Thyroid gland (tissue), 4 donors: ENCODE measurements around the gene FOXS1. TPM values are rescaled to one million over a fixed set of nuclear protein-coding genes. Genes with fewer than 3 reads are reported as not detected.

Experiments
- DNase-seq, 2 donors: peaks; one replicate each; pipeline ENCODE4 v3.0.0-alpha.2; 2019
- H3K27ac ChIP-seq, 3 donors: fragments of 200-600 bp; sonication (generic); 1 replicate in 2 of 3; 2 replicates in 1 of 3; pipeline ENCODE4 v1.5.1; 2016 to 2019; ENCODE audit warnings: mild to moderate bottlenecking in 1 of 3, moderate library complexity in 1 of 3
- H3K27me3 ChIP-seq: fragments of 200-600 bp; sonication (generic); one replicate; pipeline ENCODE4 v1.5.1; 2019
- H3K36me3 ChIP-seq, 2 donors: fragments of 200-600 bp; sonication (generic); one replicate each; pipeline ENCODE4 v1.5.1; 2016 to 2019
- H3K4me1 ChIP-seq, 2 donors: fragments of 200-600 bp; sonication (generic); one replicate each; pipeline ENCODE4 v1.5.1; 2017 to 2019
- H3K4me3 ChIP-seq, 3 donors: fragments of 200-600 bp; sonication (generic); replicated peaks in 1 of 3; 1 replicate in 2 of 3; 2 replicates in 1 of 3; pipeline ENCODE4 v1.5.1; 2016; ENCODE audit warnings: mild to moderate bottlenecking in 1 of 3
- H3K9me3 ChIP-seq: fragments of 200-600 bp; sonication (generic); one replicate; pipeline ENCODE4 v1.5.1; 2017
- POLR2A ChIP-seq, 2 donors: fragments of 450-650 bp; IDR thresholded peaks; one replicate each; pipeline ENCODE4 v1.6.1; 2017; ENCODE audit warnings: antibody characterized with exemption in 2 of 2, mild to moderate bottlenecking in 2 of 2, moderate library complexity in 1 of 2
- WGBS, 2 donors: methylation state at CpG; one replicate each; pipeline ENCODE4 v1.1.5; 2017; 5-methylcytosine and 5-hydroxymethylcytosine counted together
- intact Hi-C: fragments of 100-400 bp; cut with DNase I; formaldehyde crosslinking; loops from one replicate; pipeline ENCODE4 v1.15.1; 2023
- total RNA-seq, 4 donors: library from RNA; depleted of rRNA; stranded (reverse); fragments of >200 nt; gene quantifications; one replicate each; pipeline ENCODE4 v1.2.3, GENCODE V29; 2016
- TF ChIP-seq, protein P1 (sequence below), 6 experiments: fragments of 200-600 bp in 3 of 6; fragments of 450-650 bp in 3 of 6; sonication (generic) in 3 of 6; IDR thresholded peaks; one replicate each; pipeline ENCODE4 v1.5.1; 2016 to 2019; ENCODE audit warnings: antibody characterized with exemption in 6 of 6, mild to moderate bottlenecking in 2 of 6, inconsistent platforms in 1 of 6, moderate library complexity in 1 of 6

Gene FOXS1
- total RNA-seq, 4 donors from 2014 or later = 0.44 to 1.0 TPM; not detected in 2

DNA sequence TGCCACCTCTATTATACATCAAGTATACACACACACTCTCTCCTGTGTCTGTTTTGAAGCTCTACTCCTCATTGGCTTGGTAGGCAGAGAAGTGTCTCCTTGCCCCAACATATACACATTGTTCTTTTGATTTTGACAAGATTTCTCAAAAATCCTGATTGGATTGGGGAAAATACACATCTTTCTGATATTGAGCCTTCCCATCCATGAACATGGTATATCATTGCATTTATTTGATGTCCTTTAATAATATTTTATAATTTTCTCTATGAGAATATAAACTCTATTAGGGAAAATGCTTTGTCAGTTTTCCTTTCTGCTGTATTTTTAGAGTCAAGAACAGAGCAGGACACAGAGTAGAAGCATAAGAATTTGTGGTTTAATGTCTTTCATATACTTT is 32.3 kb upstream of the FOXS1 start:
- H3K4me3 ChIP-seq = no peak overlapping the region
- H3K27ac ChIP-seq = no peak overlapping the region
- H3K4me1 ChIP-seq = peaks cover 12 to 13% of the 10 kb centered on the region in 2 donors
- no peak for DNase-seq
- intact Hi-C loops = no loop called here
- no peak for TF ChIP-seq POLR2A (IDR thresholded peaks at IDR 0.05)
- TF ChIP-seq, protein P1, sequence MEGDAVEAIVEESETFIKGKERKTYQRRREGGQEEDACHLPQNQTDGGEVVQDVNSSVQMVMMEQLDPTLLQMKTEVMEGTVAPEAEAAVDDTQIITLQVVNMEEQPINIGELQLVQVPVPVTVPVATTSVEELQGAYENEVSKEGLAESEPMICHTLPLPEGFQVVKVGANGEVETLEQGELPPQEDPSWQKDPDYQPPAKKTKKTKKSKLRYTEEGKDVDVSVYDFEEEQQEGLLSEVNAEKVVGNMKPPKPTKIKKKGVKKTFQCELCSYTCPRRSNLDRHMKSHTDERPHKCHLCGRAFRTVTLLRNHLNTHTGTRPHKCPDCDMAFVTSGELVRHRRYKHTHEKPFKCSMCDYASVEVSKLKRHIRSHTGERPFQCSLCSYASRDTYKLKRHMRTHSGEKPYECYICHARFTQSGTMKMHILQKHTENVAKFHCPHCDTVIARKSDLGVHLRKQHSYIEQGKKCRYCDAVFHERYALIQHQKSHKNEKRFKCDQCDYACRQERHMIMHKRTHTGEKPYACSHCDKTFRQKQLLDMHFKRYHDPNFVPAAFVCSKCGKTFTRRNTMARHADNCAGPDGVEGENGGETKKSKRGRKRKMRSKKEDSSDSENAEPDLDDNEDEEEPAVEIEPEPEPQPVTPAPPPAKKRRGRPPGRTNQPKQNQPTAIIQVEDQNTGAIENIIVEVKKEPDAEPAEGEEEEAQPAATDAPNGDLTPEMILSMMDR (IDR thresholded peaks at IDR 0.05) = no peak
- no peaks in the 10 kb centered on the region for H3K27me3 ChIP-seq
- no peaks in the 10 kb centered on the region for H3K9me3 ChIP-seq
- no peaks in the 10 kb centered on the region for H3K36me3 ChIP-seq

GRCh38 chr20:31875671-31876070 is 30.3 kb upstream of the FOXS1 start:
- no peak overlapping the region for H3K4me3 ChIP-seq
- TF ChIP-seq POLR2A (IDR thresholded peaks at IDR 0.05) = no peak
- TF ChIP-seq, protein P1 (IDR thresholded peaks at IDR 0.05) = no peak
- H3K36me3 ChIP-seq = no peaks in the 10 kb centered on the region
- intact Hi-C loops = no loop called here
- no peak for DNase-seq
- peaks cover 17 to 27% of the 10 kb centered on the region in 2 donors for H3K4me1 ChIP-seq
- H3K27ac ChIP-seq = peak overlapping the region in 1 of 3 donors; percentile 1
- WGBS, 2 donors = 73 to 75% methylated on average over 2 of the region's 2 CpGs
- no peaks in the 10 kb centered on the region for H3K27me3 ChIP-seq
- no peaks in the 10 kb centered on the region for H3K9me3 ChIP-seq

DNA sequence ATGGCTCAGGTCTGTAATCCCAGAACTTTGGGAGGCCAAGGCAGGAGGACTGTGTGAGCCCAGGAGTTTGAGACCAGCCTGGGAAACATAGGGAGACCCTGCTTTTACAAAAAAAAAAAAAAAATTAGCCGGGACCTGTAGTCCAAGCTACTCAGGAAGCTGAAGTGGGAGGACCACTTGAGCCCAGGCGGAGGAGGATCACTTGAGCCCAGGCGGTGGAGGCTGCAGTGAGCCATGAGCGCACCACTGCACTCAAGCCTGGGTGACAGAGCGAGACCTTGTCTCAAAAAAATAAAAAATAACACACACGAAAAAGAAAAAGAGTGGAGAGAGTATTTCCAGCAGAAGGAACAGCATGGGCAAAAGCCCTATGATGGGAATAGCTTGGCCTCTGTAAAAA is 27.0 kb upstream of the FOXS1 start:
- no peaks in the 10 kb centered on the region for H3K9me3 ChIP-seq
- no peak overlapping the region for H3K4me3 ChIP-seq
- no peaks in the 10 kb centered on the region for H3K36me3 ChIP-seq
- peaks cover 23 to 37% of the 10 kb centered on the region in 2 donors for H3K4me1 ChIP-seq
- no peaks in the 10 kb centered on the region for H3K27me3 ChIP-seq
- H3K27ac ChIP-seq = no peak overlapping the region
- WGBS, 2 donors = 36 to 39% methylated on average over 6 of the region's 6 CpGs
- intact Hi-C loops = no loop called here
- peak; percentile 86 to 89 for DNase-seq
- TF ChIP-seq, protein P1 (IDR thresholded peaks at IDR 0.05) = no peak
- TF ChIP-seq POLR2A (IDR thresholded peaks at IDR 0.05) = no peak

DNA sequence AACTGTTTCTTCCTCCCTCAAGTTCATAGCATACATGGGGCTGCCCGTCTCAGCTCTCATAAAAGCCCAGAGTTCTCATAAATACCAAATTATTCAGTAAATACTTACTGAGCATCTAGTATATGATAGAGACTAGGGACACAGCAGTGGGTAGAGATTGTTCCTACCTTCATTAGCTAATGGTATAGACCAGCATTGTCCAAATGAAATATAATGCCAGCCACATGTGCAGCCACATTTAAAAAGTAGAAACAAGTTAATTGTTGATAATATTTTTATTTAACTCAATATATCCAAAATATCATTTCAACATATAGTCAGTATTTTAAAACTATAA is 26.2 kb upstream of the FOXS1 start:
- Histone ChIP-seq H3K27ac (no peak overlapping the region), H3K4me3 (no peak overlapping the region), H3K4me1 (peaks cover 23 to 37% of the 10 kb centered on the region in 2 donors), H3K27me3 (no peaks in the 10 kb centered on the region), H3K9me3 (no peaks in the 10 kb centered on the region), H3K36me3 (no peaks in the 10 kb centered on the region)
- intact Hi-C loops = no loop called here
- no peak for DNase-seq
- 100% methylated on average over 1 of the region's 1 CpG for WGBS, 2 donors
- TF ChIP-seq POLR2A (IDR thresholded peaks at IDR 0.05) = no peak
- TF ChIP-seq, protein P1 (IDR thresholded peaks at IDR 0.05) = no peak

- Histone ChIP-seq H3K27me3 (no peaks in the 10 kb centered on the region), H3K9me3 (no peaks in the 10 kb centered on the region), H3K4me1 (peaks cover 23 to 37% of the 10 kb centered on the region in 2 donors), H3K4me3 (peak overlapping the region; percentile 43 to 78 (median 76)), H3K36me3 (no peaks in the 10 kb centered on the region), H3K27ac (peak overlapping the region; percentile 38 to 75 (median 59))
- TF ChIP-seq POLR2A (IDR thresholded peaks at IDR 0.05) = no peak
- TF ChIP-seq, protein P1 (IDR thresholded peaks at IDR 0.05) = no peak
- peak; percentile 41 to 43 for DNase-seq
- intact Hi-C loops = no loop called here
- 8 to 12% methylated on average over 12 to 21 of the region's 24 CpGs for WGBS, 2 donors
Observed at GRCh38 chr20:31870726-31871617, 25.6 kb upstream of the FOXS1 start.
